HCEC 1CT (cell line): ENCODE results near the gene SUZ12.
"Not testable (repeated sequence)": the region's sequence is repeated elsewhere in the genome, so short reads cannot be mapped to it uniquely, and the experiment has no call there.

ENCODE experiments used
- DNase-seq: peaks from one replicate; pipeline ENCODE4 v3.0.0-alpha.2; 2017

The SUZ12 gene

DNA sequence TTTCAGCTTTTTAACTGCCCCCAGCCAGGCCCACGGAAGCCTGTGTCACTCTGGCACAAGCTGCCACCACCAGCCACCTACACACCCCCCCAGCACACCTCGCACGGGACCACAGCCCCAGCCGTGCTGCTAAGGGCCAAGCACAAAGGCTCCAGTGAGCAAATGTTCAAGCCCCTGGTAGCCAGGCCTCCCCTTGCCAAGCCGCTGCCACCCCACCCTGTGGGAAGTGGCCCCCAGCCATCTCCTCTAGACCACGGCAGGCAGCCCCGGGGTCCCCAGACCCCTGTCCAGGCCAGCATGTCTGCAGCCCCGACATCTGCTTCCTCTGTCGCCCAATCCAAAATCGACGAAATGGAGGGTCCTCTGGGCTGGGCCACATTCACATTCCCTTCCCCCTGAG is 105.5 kb downstream of the SUZ12 start:
- not testable (repeated sequence) for DNase-seq

DNA sequence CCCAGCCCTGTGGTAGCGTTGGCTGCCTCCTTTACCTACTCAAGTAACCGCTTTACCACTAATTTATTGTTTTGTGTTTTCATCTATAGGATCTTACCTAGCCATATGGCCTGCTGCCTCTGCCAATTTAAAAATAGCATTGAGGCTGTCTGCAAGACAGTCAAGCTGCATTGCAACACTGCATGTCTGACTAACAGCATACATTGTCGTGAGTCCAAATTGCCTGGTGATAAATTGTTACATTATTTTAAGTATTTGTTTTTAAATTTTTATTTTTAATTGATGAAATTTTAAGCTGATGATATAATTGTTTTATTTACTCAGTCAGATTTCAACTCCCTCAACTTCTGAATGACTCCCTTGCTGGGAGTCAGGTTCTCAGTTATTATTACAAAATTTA is 108.8 kb downstream of the SUZ12 start:
- peak; percentile 27 for DNase-seq

DNA sequence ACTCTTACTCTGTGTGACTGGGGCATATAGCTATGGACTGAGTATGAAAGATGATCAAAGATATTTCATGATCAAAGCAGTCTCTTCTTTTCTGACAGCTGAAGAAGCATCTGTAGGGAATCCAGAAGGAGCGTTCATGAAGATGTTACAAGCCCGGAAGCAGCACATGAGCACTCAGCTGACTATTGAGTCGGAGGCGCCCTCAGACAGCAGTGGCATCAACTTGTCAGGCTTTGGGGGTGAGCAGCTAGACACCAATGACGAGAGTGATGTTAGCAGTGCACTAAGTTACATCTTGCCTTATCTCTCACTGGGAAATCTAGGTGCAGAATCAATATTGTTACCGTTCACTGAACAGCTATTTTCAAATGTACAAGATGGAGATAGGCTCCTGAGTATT is 110.9 kb downstream of the SUZ12 start:
- DNase-seq: not testable (repeated sequence)
